HG02642 (cell line): Measurements from ENCODE around the gene MAS1L.

Experiments used
- ATAC-seq: cut with Tn5 transposase; IDR thresholded peaks from one replicate; pipeline ENCODE4 v1.9.1; 2021; ENCODE audit warnings: mild to moderate bottlenecking; ENCODE audit not compliant: unreplicated experiment, poor library complexity

MAS1L gene, protein sequence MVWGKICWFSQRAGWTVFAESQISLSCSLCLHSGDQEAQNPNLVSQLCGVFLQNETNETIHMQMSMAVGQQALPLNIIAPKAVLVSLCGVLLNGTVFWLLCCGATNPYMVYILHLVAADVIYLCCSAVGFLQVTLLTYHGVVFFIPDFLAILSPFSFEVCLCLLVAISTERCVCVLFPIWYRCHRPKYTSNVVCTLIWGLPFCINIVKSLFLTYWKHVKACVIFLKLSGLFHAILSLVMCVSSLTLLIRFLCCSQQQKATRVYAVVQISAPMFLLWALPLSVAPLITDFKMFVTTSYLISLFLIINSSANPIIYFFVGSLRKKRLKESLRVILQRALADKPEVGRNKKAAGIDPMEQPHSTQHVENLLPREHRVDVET

DNA sequence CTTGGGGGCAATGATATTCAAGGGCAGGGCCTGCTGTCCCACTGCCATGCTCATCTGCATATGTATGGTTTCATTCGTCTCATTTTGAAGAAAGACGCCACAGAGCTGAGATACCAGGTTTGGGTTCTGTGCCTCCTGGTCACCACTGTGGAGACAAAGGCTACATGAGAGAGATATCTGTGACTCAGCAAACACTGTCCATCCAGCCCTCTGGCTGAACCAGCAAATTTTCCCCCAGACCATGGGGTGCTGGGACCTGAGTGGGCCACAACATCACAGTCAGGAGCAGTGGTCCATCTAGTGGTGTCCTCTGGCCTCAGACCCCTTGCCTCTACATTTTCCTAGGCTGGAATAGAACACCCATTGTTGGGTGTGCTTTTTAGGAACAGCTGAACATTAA lies at the start of gene MAS1L:
Gene MAS1L (minus strand): TSS at position 297 of the 400 bp plus-strand sequence. CDS start 54 bp downstream, at position 243.
- ATAC-seq = no peak

DNA sequence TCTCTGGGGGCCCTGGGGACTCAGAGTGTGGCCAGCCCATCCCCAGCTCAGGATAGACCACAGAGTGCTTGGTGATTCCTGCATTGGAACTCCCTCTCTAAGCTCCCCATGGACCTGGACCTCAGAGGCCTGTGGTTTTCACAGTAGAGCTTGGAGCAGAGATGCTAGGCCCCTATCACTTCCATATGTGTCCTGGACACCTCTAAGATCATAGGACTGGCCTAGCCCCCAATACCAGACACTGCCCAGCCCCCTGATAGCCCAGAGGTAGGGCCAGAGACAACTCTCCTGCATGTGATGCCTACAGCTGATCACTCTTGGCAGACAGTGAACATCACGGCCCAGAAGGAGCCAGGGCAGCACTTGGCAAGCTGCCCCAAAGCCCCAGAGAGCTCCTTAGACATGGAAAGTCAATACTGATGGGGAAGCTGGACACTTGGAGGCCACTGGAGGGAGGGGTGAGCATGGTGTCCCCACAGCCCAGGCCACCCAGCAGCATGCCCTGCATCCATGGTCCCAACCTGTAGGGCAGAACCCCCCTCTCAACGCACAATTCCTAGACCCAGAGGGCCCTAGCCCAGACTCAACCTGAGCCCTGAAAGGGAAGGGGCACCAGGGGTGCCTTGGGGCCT lies 44.7 kb upstream of the MAS1L start:
- no peak for ATAC-seq

DNA sequence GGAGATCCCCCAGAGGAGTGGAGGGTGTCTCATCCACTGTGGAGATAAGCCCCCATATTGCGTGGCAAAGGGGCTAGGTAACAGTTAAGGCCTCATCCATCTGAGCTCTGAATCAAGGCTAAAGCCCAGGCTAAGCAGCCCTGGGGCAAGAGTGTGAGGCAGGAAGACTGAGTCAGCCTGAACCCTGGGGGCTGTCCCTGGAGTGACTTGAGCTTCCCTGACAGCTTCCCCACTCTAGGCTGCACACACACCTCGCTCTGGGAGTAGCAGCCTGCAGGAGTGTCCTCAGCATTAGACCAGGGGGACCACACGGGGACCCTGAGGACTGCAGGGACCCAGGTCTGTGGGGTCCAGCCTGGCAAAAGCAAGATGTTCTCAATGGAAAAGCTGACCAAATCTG lies 43.9 kb upstream of the MAS1L start:
- no peak for ATAC-seq

DNA sequence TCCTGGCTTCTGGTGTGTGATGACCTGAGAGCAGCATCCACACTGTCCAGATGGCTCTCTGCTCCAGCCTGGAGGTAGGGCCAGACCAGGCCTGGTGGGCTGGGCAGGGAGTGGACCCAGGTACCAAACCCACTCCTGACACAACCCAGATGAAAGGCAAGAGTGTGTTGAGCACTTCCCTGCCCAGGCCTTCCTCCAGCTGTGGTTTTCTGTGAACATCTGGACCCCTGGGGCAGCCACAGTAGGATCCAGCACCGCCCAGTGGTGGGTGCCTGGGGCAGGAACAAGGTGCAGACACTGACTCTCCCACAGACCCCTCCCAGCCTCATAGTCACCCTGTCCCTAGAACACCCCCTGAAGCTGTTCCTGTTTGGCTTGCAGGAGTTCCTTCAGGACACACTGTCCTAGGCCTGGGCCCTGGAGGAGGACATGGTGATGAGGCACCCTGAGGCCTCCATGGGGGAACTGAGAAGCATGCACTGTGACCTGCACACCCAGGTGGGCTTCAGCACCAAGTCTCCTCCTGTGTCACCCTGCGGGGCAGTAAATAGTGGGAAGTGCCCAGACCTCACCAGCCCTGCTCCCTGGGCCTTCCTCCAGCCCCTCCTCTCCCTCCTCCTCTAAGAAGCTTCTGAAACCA lies 43.0 kb upstream of the MAS1L start:
- no peak for ATAC-seq

DNA sequence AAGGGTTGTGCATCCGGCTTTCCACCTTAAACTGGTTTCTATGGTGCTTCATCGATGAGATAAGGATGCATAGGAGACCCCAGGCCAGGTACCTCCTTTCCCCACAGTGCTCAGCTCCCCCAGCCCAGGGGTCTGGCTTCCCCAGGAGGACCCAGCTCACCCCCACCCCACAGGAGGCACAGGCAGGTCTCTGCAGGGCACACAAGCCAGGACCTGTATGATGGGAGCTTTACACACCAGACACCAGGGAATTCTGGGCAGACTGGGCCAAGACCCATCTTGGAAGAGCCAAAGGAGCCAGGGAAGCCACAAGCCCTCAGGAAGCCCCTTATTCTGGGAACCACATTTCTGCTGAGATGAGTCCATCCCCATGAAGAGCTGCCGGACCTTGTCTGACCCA lies 42.2 kb upstream of the MAS1L start:
- ATAC-seq = no peak

DNA sequence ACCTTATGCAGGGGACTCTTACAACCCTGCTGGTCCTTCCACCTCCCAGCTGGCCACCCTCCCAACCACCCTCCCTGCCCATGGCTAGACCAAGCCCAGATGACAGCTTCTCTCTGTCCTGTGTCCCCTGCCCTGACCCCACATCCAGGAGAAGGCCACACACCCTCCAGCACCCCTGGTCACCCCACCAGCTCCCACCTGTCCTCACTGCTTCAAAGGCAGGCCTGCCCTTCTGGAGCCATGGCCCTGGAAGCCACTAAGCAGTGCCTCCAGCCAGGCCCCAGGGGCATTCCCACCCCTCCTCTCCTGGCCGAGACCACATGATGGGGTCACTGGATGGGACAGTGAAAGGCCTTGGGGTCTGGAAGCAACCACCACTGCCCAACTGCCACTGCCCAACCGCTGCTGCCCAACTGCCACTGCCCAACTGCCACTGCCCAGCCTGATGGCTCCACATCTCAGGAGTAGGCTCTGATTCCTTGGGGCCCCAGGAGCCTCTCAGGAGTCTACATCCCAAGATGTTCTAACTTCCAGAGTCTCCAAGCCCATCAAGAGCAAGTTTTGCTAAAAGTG lies 41.3 kb upstream of the MAS1L start:
- ATAC-seq = no peak

DNA sequence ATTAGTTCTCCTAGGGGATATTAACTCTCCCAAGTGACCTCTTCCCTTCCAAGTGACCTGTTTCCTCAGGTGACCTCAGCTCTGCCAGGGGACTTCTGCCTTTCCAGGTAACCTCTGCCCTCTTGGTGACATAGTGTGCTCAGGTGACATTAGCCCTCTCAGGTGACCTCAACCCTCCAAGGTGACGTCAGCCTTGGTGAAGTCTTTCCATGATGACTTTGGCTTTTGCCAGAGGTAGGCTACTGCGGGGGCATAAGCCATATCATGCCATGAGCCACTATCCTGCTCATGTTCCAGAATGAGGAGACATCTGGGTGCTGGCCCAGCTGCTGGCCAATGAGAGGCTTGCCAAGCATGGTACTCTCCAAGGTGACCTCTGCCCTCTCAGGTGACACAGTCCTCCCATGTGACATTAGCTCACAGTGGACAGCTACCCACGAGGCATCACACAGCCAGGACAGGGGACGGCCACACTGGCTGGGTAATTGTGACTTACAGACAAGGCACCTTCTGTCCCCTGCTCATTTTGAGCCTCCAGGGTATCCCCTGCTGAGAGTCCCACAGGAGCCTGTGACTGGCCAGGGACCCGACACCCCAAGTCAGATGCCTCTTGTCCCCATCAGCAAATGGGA lies 40.7 kb upstream of the MAS1L start:
- no peak for ATAC-seq

DNA sequence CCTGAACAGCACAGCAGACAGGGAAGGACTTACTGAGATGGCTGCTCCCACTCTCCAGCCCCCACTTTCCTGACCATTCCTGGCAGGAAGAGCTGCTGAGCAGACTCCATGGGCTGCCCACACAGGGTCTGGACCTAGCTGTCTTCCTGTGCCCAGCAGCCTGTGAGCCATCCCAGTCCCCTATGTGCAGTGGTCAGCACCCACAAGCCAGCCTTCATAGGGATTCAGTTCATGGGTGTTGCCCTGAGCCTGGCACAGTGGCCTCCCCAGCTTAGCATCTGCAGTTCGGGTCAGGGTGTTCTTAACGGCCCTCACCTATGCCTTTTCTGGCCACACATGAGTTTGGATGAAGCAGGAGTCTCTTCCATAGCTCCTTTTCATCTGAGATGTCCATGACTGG lies 39.8 kb upstream of the MAS1L start:
- ATAC-seq = no peak

DNA sequence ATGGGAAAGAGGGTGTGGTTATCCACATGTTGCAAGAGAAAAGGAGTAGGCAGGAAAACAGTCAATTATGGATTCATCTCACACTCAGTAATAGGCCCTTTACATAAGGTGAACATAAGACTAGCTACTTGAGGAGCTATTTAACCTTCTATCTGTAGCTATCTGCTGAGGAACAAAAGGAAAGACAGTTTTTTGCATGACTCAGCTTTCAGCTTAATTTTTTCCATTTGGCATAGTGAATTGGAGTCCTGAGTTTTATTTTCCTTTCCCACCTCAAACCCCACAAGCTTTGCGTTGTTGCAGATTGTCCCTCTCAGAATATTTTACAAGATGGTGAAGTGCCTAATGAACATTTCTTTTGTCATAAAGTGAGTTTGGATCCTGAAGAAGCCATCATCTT lies 39.4 kb upstream of the MAS1L start:
- no peak for ATAC-seq

DNA sequence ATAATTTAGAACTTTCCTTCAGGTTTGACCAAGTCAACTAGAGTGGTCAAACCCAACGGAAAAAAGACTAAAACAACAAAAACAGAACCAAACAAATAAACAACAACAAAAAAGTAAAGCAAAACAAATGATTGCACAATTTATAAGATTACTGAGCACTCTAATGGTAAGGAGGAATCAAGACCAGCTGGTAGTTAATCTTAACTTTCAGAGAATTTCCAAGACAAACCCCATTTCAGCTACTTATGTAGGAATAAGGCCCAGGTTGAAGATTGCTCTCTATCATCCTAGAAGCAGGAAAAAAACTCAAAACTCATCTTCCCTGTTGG lies 37.5 kb upstream of the MAS1L start:
- ATAC-seq = no peak

DNA sequence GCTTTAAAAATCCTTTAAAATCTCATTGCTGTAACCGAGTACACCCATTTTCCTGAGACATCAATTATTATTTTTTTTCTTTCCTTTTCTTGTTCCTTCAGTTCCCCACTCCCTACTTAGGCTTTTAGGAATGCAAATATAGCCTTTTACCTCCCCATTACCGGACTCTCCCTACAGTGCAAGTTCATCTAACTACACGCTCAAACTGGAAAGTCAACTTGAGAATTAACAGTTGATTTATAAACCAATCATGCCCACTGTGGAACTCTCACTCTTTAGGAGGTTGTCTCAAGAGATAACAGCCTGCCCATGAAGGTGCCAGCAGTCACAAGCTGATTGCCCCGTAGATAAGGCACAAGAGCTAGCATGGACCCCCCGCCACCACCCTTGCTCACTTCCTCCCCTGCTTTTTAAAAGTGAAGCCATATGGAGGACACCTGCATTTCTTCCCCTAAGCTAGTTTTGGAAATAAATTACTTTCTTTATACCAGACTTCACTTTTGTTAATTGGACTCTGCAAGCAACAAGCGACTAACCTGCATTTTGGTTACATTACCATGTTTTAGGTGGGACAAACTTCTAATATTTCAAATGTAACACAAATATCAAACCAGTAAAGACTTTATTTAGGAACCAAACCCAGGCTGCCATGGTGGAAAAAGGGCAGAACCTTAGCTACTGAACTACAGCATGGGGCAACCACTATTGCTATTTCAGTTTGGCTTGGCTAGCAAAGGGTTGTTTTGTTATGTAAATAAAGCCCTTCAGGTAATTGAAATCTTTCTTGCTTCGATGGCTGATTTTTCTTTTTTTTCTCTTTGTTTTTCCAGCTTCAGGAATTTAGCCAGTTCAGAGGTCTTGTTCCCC lies 36.9 kb upstream of the MAS1L start:
- ATAC-seq = no peak

DNA sequence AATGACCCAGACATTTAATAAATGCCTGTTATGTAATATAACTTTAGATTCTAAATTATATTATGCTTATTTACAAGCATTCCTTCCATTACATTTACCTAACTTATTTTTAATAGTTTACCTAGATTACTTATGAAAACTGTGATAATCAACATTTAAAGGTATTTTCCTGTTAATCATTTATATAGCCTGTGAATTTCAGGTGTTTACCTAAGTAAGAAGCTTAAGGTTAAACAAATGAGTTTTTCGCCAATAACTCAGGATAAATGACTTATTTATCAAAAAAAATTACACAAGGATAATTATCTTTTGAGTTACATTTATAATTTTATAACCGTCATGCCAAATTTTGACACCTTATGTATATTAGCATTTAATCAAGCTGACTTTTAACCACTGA lies 36.3 kb upstream of the MAS1L start:
- no peak for ATAC-seq

DNA sequence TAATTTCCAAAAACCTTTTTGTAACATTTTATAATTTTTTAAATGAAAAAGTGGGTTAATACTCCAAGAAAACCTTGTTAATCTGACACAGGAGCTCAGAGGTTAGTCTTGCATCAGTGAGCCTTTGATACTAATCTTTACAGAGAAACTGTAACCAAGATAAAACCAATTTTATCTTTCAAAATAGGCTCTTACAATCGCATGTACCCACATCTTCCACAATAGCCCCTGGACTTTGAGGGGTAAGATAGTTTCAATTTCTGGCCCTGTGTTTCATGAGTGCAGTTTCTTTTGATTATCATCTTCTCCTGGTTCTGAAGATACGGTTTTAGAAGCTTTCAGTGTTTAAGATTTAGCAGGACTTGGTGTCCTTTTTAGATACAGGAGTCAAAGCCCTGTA lies 34.5 kb upstream of the MAS1L start:
- no peak for ATAC-seq

DNA sequence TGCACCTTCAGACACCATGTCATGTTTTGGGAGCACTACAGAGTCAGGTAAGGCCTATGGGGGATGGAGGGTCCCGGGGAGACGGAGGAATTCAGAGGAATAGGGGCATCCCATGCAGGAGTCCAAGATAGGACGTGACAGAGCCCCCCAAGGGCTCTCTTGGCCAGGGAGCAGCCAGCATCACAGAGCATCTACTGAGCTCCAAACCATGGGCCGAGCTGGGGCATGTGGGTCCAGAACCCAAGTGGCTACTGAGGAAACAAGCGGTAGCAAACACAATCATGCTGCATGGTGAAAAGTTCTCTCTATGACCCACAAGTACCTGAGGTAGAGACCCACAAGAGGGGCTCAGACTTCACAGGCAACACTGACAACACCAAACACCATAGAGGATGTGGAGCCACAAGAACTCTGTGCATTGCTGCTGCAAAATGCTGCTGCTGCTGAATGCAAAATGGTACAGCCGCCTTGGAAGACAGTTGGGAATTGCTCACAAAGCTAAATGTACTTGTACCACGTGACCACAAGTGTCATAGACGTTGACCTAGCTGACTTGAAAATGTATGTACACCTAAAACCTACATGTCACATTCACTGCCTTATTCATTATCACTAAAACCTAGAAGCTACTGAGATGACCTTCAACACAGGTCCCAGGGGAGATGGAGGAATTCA lies 33.4 kb upstream of the MAS1L start:
- no peak for ATAC-seq

DNA sequence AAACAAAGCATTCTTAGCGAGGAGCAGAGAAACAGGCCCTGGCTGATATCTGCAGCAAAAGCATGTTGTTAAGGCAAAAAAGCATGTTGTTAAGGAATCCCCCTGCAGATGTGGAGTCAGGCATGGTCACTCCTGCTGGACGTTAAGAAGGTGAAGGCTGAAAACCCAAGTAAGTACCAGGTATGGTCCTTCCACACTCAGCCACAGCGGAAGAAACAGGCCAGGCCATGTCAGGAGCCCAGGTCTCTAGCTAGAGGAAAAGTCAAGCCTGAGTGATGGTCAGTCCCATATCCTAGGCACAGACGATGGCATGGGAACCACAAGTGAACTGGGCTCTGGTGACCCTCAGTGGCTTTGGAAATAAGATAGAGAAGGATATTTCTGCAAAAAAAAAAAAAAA lies 32.5 kb upstream of the MAS1L start:
- no peak for ATAC-seq

DNA sequence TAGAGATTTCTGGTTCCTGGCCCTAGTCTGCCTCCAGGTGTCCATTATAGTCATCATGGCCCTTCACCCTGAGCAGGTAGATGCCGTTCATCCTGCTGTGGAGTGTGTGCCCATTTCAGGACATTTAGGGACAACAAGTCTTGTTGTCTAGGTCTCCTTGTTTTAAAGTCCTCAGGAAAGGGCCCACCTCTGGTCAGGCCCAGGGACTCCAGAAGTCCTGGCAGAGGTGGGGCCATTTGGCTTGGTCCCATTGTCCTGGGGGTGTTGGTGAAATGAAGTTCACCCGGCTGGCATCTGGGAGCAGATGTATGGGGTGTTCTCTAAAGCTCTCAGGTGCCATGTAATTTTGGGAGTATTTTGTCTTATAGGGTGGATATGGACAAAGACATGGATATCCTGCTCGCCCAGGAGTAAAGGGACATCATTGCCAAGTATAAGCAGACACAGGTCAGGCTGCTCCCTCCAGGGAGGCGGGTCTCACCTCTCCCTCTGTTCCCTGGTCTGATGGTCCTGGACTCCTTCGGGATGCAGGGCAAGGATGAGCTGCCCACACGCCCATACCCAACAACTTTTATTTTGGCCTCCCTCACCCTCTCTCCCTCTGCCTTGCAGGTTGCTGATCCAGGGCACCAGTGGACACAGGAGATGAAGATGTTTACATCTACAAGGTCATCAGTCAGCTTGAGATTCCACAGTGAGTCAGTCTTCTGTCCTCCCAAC lies 31.7 kb upstream of the MAS1L start:
- ATAC-seq = no peak

DNA sequence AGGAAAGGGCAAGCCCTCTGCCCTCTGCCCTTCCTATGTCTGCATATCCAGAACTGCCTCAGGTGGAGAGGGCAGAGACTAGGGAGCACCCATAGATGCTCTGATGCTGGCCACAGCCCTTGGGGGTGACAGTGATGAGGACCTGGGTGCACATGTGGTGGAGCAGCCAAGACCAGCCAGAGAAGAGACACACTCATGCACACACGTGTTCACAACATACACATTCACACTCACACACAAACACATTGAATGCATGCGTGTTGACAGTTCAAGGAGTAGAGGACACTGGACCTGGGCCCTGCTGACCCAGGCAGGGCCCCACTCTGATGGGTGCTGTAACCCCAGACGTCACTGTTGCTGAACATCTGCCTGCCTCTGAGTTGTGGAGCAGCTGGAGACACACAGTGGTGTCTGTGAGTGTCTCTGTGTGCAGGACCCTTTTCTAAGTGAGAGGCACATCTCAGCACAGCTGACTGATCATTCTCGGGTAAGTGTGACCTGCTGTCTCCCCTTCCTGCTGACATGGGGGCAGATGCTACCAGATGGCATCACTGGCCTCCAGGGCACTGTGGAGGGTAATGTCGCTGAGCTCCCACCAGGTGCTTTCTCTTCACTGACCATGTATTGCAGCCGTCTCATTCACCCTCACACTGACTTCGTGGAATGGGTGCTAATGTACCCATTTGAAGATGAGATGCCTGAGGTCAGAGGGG lies 30.1 kb upstream of the MAS1L start:
- no peak for ATAC-seq

DNA sequence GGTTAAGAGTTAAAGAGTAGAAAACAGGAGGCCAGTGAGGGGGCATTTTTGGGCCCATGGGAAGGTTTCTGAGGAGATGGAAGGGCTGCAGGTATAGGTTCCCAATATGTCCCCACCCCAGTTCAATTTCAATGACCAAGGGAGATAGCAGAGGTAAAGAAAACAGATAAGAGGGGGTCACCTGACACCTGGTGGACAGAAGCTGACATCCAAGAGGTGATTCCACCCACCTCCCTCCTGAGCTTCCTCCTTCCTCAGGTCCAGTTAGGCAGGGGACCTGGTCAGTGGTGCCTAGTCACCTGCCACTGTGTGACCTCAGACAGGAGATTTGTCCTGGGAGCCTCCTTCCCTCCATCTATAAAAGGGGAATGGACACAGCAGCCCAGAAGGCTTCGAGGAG lies 29.5 kb upstream of the MAS1L start:
- ATAC-seq = no peak
